Activated T-helper 1 cell treated with anti-CD3 and anti-CD28 coated beads, Interleukin-12 subunit alpha, Interleukin-12 subunit beta, Interleukin-2, Interleukin-4 antibody, amounts not matched to agents 30 ng/mL and 10 ng/mL and 1 ng/mL, durations not matched to agents 14 hours and 24 hours and 36 hours (primary cell): ENCODE data around the gene DMPK. TPM values are rescaled to one million over a fixed set of nuclear protein-coding genes. Genes with fewer than 3 reads are reported as not detected.

ENCODE experiments used
- DNase-seq: peaks from one replicate; pipeline ENCODE4 v3.0.0; 2021; ENCODE audit warnings: low spot score
- H3K27ac Mint-ChIP-seq: one replicate; pipeline ENCODE4 v1.8.0; 2021; ENCODE audit warnings: mild to moderate bottlenecking, mixed read lengths
- H3K27me3 Mint-ChIP-seq: one replicate; pipeline ENCODE4 v1.8.0; 2022; ENCODE audit warnings: mild to moderate bottlenecking, moderate library complexity, mixed read lengths; ENCODE audit not compliant: insufficient read depth
- H3K36me3 Mint-ChIP-seq: one replicate; pipeline ENCODE4 v1.8.0; 2021; ENCODE audit warnings: low read depth, mixed read lengths
- H3K4me1 Mint-ChIP-seq: one replicate; pipeline ENCODE4 v1.8.0; 2021; ENCODE audit warnings: low read depth, mixed read lengths
- H3K4me3 Mint-ChIP-seq: one replicate; pipeline ENCODE4 v1.8.0; 2021; ENCODE audit warnings: mild to moderate bottlenecking, moderate library complexity, mixed read lengths
- H3K9me3 Mint-ChIP-seq: one replicate; pipeline ENCODE4 v1.8.0; 2021; ENCODE audit warnings: mixed read lengths
- intact Hi-C: fragments of 100-400 bp; cut with micrococcal nuclease; formaldehyde crosslinking; loops from one replicate; pipeline ENCODE4 v1.15.1; 2024
- total RNA-seq: library from RNA; stranded (reverse); gene quantifications from 2 replicates; pipeline ENCODE4 v1.2.3, GENCODE V29; 2022

Gene DMPK
- total RNA-seq, 1 donor from 2014 or later, result 23.9 TPM

- Mint-ChIP-seq H3K4me1 (peaks cover 9% of the 10 kb centered on the region), H3K36me3 (peaks cover 3% of the 10 kb centered on the region), H3K27ac (no peak overlapping the region), H3K27me3 (peaks cover 28% of the 10 kb centered on the region), H3K9me3 (no peaks in the 10 kb centered on the region), H3K4me3 (peak overlapping the region; percentile 77)
- DNase-seq, result no peak
- intact Hi-C loops, result no loop called here
Observed at GRCh38 chr19:45767881-45768654, 14.2 kb downstream of the DMPK start.

GRCh38 chr19:45767410-45767880 is 14.8 kb downstream of the DMPK start:
- Mint-ChIP-seq H3K27ac (no peak overlapping the region), H3K4me1 (peaks cover 9% of the 10 kb centered on the region), H3K36me3 (peaks cover 3% of the 10 kb centered on the region), H3K27me3 (peaks cover 28% of the 10 kb centered on the region), H3K9me3 (no peaks in the 10 kb centered on the region), H3K4me3 (peak overlapping the region; percentile 11)
- DNase-seq, result no peak
- intact Hi-C loops, result no loop called here

GRCh38 chr19:45766869-45767346 is 15.4 kb downstream of the DMPK start:
- intact Hi-C loops, result no loop called here
- no peak overlapping the region for H3K27ac Mint-ChIP-seq
- H3K27me3 Mint-ChIP-seq, result peaks cover 26% of the 10 kb centered on the region
- H3K4me1 Mint-ChIP-seq, result peaks cover 9% of the 10 kb centered on the region
- no peaks in the 10 kb centered on the region for H3K9me3 Mint-ChIP-seq
- peaks cover 3% of the 10 kb centered on the region for H3K36me3 Mint-ChIP-seq
- no peak for DNase-seq
- peak overlapping the region; percentile 11 for H3K4me3 Mint-ChIP-seq

- peaks cover 9% of the 10 kb centered on the region for H3K4me1 Mint-ChIP-seq
- intact Hi-C loops, result no loop called here
Observed at GRCh38 chr19:45766296-45766868, 15.9 kb downstream of the DMPK start.

GRCh38 chr19:45765702-45766295 is 16.5 kb downstream of the DMPK start:
- peaks cover 9% of the 10 kb centered on the region for H3K4me1 Mint-ChIP-seq
- H3K27ac Mint-ChIP-seq, result no peak overlapping the region
- no peak for DNase-seq
- H3K27me3 Mint-ChIP-seq, result peaks cover 21% of the 10 kb centered on the region
- H3K36me3 Mint-ChIP-seq, result no peaks in the 10 kb centered on the region
- intact Hi-C loops, result no loop called here
- H3K9me3 Mint-ChIP-seq, result no peaks in the 10 kb centered on the region
- no peak overlapping the region for H3K4me3 Mint-ChIP-seq

More at GRCh38 chr19:45766296-45766868, 15.9 kb downstream of the DMPK start:
- Mint-ChIP-seq H3K9me3 (no peaks in the 10 kb centered on the region), H3K4me3 (no peak overlapping the region), H3K27ac (no peak overlapping the region), H3K36me3 (peaks cover 3% of the 10 kb centered on the region), H3K27me3 (peaks cover 25% of the 10 kb centered on the region)
- DNase-seq, result no peak

- Mint-ChIP-seq H3K36me3 (no peaks in the 10 kb centered on the region), H3K4me1 (peaks cover 9% of the 10 kb centered on the region), H3K9me3 (no peaks in the 10 kb centered on the region), H3K27ac (no peak overlapping the region), H3K27me3 (peaks cover 24% of the 10 kb centered on the region), H3K4me3 (no peak overlapping the region)
- intact Hi-C loops, result no loop called here
- DNase-seq, result no peak
Observed at GRCh38 chr19:45764945-45765701, 17.2 kb downstream of the DMPK start.

GRCh38 chr19:45764475-45764874 is 17.8 kb downstream of the DMPK start:
- peaks cover 6% of the 10 kb centered on the region for H3K4me1 Mint-ChIP-seq
- DNase-seq, result no peak
- H3K27me3 Mint-ChIP-seq, result peaks cover 26% of the 10 kb centered on the region
- H3K9me3 Mint-ChIP-seq, result no peaks in the 10 kb centered on the region
- intact Hi-C loops, result no loop called here
- H3K27ac Mint-ChIP-seq, result no peak overlapping the region
- H3K4me3 Mint-ChIP-seq, result no peak overlapping the region
- no peaks in the 10 kb centered on the region for H3K36me3 Mint-ChIP-seq

GRCh38 chr19:45763691-45764294 is 18.5 kb downstream of the DMPK start:
- DNase-seq, result no peak
- intact Hi-C loops, result no loop called here
- Mint-ChIP-seq H3K36me3 (no peaks in the 10 kb centered on the region), H3K27ac (no peak overlapping the region), H3K4me3 (no peak overlapping the region), H3K27me3 (peaks cover 27% of the 10 kb centered on the region), H3K9me3 (no peaks in the 10 kb centered on the region), H3K4me1 (peaks cover under 1% of the 10 kb centered on the region)

GRCh38 chr19:45762870-45763631 is 19.2 kb downstream of the DMPK start:
- Mint-ChIP-seq H3K4me1 (no peaks in the 10 kb centered on the region), H3K4me3 (no peak overlapping the region)
- DNase-seq, result no peak

GRCh38 chr19:45761714-45762113 is 20.6 kb downstream of the DMPK start:
- no peaks in the 10 kb centered on the region for H3K4me1 Mint-ChIP-seq
- no peaks in the 10 kb centered on the region for H3K36me3 Mint-ChIP-seq
- peaks cover 22% of the 10 kb centered on the region for H3K27me3 Mint-ChIP-seq
- DNase-seq, result no peak
- no peak overlapping the region for H3K27ac Mint-ChIP-seq
- H3K9me3 Mint-ChIP-seq, result no peaks in the 10 kb centered on the region
- intact Hi-C loops, result no loop called here
- H3K4me3 Mint-ChIP-seq, result no peak overlapping the region

More at GRCh38 chr19:45762870-45763631, 19.2 kb downstream of the DMPK start:
- intact Hi-C loops, result no loop called here
- Mint-ChIP-seq H3K9me3 (no peaks in the 10 kb centered on the region), H3K36me3 (no peaks in the 10 kb centered on the region), H3K27me3 (peaks cover 26% of the 10 kb centered on the region), H3K27ac (no peak overlapping the region)

- no peaks in the 10 kb centered on the region for H3K4me1 Mint-ChIP-seq
- intact Hi-C loops, result no loop called here
- peaks cover 7% of the 10 kb centered on the region for H3K27me3 Mint-ChIP-seq
- no peaks in the 10 kb centered on the region for H3K9me3 Mint-ChIP-seq
- DNase-seq, result no peak
- H3K36me3 Mint-ChIP-seq, result no peaks in the 10 kb centered on the region
- H3K4me3 Mint-ChIP-seq, result no peak overlapping the region
- no peak overlapping the region for H3K27ac Mint-ChIP-seq
Observed at GRCh38 chr19:45758921-45759320, 23.4 kb downstream of the DMPK start.

GRCh38 chr19:45757695-45758094 is 24.6 kb downstream of the DMPK start:
- H3K36me3 Mint-ChIP-seq, result no peaks in the 10 kb centered on the region
- no peak overlapping the region for H3K4me3 Mint-ChIP-seq
- no peaks in the 10 kb centered on the region for H3K9me3 Mint-ChIP-seq
- H3K4me1 Mint-ChIP-seq, result no peaks in the 10 kb centered on the region
- no peak for DNase-seq
- intact Hi-C loops, result no loop called here
- H3K27me3 Mint-ChIP-seq, result peaks cover 7% of the 10 kb centered on the region
- H3K27ac Mint-ChIP-seq, result no peak overlapping the region
